ENCODE data around the gene OSER1.
"Not testable (repeated sequence)": the region's sequence is repeated elsewhere in the genome, so short reads cannot be mapped to it uniquely, and the experiment has no call there.

OSER1 gene

DNA sequence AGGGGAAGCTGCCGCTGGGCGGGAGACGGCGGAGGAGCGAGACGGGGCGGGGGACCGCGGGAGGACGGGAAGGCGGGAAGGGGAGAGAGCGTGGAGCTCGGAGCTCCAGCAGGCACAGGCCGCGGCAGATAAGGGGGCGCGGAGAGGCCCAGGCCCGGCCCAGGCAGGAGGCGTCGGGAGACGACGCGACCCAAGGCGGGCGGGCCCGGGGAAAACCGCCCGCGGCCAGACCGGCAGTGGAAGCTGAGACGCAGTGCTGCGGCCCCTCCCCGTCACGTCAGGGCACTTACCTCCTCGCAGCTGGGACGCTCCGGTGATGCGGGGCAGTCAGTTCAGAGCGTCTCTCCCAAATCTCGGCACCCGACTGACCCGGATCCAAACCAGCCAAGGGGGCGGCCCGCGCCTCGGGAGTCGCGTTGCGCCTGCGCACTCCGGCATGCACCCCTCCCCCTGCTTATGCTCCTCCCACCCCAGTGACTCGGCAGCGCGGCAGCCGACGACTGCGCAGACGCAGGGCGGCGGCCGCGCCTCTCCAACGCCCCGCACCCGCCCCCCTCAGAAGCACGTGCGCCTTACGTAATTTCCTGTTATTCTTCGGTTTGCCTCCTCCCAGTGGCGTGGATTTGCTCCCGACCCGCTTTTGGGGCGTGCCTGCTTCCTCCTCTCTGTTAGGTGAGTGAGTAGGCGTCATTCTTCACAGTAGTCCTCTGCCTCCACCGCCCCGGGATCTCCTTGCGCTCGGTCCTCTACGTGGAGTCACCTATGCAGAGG lies at the start of gene OSER1:
TSS of gene OSER1 (minus strand) at position 366 of the 771 bp plus-strand sequence. CDS start 3,814 bp downstream, outside the sequence.
- peak; percentile 90 to 96 for DNase-seq (ENCODE audit: low spot score in 2 of 2)
- Histone ChIP-seq H3K27me3 (ENCODE audit: low read depth) (no peaks in the 10 kb centered on the region), H3K4me3 (peak within 1 kb of the TSS; percentile 88), H3K36me3 (replicated peaks) (peaks cover 14% of the 10 kb centered on the region), H3K4me1 (peaks cover 25% of the 10 kb centered on the region), H3K9me3 (no peaks in the 10 kb centered on the region)
- in situ Hi-C loops (cut with MboI; ENCODE audit: low sequenced_read_pairs): loop anchor here (10.0 kb wide), 1 partner anchor 254 kb away; no protein-coding TSS in a partner anchor

DNA sequence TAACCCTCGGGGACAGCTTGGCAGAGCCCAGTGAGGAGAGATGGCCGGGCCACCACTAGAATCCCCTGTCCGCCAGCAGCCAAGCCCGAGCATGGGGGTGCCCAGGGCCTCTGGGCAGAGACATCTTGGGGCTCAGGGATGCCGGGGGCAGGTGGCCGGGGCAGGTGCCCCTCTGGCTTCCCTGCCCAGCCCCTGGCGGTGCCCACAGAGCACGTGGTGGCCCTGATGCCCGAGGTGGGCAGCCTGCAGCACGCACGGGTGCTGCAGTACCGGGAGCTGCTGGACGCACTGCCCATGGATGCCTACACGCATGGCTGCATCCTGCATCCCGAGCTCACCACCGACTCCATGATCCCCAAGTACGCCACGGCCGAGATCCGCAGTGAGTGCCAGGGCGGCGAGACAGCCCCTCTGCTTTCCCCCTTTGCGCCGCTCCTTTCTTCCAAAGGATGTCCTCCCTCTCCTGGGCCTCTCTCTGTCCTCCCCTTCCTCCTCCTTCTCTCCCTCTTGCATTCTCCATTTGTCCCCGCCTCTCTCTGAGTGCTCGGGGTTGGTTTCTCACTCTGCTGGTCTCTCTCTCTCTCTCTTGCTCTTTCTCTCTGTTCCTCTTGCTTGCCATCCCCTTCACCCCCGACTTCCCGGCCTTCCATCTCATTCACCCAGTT lies 47.8 kb upstream of the OSER1 start:
- in situ Hi-C loops (cut with MboI; ENCODE audit: low sequenced_read_pairs): no loop called here
- DNase-seq (ENCODE audit: low spot score in 2 of 2): no peak
- Histone ChIP-seq H3K4me3 (no peak overlapping the region), H3K9me3 (no peaks in the 10 kb centered on the region), H3K36me3 (replicated peaks) (no peaks in the 10 kb centered on the region), H3K27me3 (ENCODE audit: low read depth) (no peaks in the 10 kb centered on the region), H3K4me1 (no peaks in the 10 kb centered on the region)

DNA sequence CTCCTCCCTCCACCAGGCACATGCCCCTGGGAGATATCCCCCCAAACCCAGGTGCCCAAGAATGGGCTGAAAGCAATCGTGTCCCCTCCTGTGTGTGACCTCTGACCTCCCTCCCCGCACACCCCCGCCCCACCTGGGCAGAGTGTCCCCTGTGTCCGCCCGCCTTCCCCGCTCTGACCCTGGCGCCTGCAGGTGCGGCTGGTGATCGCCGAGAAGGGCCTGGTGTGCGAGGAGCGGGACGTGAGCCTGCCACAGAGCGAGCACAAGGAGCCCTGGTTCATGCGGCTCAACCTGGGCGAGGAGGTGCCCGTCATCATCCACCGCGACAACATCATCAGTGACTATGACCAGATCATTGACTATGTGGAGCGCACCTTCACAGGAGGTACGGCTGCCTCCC lies 46.4 kb upstream of the OSER1 start:
- in situ Hi-C loops (cut with MboI; ENCODE audit: low sequenced_read_pairs): no loop called here
- no peak overlapping the region for H3K4me3 ChIP-seq
- no peaks in the 10 kb centered on the region for H3K9me3 ChIP-seq
- H3K4me1 ChIP-seq: no peaks in the 10 kb centered on the region
- H3K27me3 ChIP-seq (ENCODE audit: low read depth): no peaks in the 10 kb centered on the region
- H3K36me3 ChIP-seq (replicated peaks): no peaks in the 10 kb centered on the region
- no peak for DNase-seq (ENCODE audit: low spot score in 2 of 2)

DNA sequence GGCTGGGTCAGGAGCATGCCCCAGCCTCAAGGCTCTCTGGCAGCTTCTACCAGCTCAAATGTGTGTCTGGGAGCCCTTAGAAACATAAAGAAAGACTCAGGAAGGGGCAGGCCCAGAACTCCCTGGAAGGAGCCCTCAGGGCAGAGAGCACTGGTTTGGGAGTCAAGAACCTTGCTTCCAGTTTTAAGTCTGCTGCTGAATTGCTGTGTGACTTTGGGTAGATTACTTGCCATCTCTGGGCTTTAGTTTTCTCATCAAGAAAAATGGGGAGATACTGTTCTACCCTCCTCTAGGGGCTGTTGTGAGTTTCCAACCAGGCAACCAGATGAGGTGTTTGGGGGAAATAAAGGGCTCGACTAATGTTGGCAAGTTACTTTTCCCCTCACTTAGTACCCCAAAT lies 45.4 kb upstream of the OSER1 start:
- Histone ChIP-seq H3K4me1 (no peaks in the 10 kb centered on the region), H3K4me3 (no peak overlapping the region), H3K27me3 (ENCODE audit: low read depth) (no peaks in the 10 kb centered on the region), H3K9me3 (no peaks in the 10 kb centered on the region), H3K36me3 (replicated peaks) (no peaks in the 10 kb centered on the region)
- in situ Hi-C loops (cut with MboI; ENCODE audit: low sequenced_read_pairs): no loop called here
- no peak for DNase-seq (ENCODE audit: low spot score in 2 of 2)

DNA sequence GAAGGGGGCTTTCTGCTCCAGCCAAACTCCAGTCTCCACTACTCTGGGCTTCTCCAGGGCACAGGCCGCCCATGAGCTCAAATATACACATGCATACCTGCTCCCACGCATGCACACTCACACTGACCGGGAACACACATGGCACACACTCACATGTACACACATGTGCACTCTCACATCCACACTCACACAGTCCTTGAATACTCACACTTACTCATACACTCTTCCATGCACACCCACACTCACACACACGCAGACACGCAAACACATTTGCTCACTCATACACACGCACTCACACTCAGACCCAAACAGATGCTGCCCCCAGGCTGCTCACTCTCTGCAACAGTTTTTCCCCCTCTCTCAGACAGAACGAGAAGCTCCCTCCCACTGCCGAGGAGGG lies 43.5 kb upstream of the OSER1 start:
- no peaks in the 10 kb centered on the region for H3K27me3 ChIP-seq (ENCODE audit: low read depth)
- DNase-seq (ENCODE audit: low spot score in 2 of 2): no peak
- H3K9me3 ChIP-seq: no peaks in the 10 kb centered on the region
- H3K36me3 ChIP-seq (replicated peaks): no peaks in the 10 kb centered on the region
- in situ Hi-C loops (cut with MboI; ENCODE audit: low sequenced_read_pairs): no loop called here
- no peak overlapping the region for H3K4me3 ChIP-seq
- H3K4me1 ChIP-seq: no peaks in the 10 kb centered on the region

DNA sequence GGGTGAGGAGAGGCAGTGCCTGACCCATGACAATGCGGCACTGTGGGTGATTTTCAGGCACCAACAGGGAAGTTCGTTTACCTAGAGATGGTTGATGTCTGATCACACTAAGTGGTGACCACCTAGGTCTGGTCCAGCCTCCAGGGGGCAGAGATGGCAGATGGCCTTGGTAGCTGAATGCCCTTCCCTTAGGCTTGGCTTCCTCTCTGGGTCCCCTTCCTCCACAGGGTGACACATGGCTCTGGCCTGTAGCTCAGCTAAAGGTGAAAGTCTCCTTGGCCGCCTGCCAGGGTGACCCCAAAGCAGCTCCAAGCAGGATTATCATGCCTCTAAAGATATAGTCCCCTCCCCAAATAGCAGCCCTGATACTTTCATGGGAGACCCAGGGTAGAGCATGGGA lies 43.0 kb upstream of the OSER1 start:
- Histone ChIP-seq H3K4me1 (no peaks in the 10 kb centered on the region), H3K4me3 (no peak overlapping the region), H3K36me3 (replicated peaks) (no peaks in the 10 kb centered on the region), H3K27me3 (ENCODE audit: low read depth) (no peaks in the 10 kb centered on the region), H3K9me3 (no peaks in the 10 kb centered on the region)
- in situ Hi-C loops (cut with MboI; ENCODE audit: low sequenced_read_pairs): no loop called here
- DNase-seq (ENCODE audit: low spot score in 2 of 2): no peak

DNA sequence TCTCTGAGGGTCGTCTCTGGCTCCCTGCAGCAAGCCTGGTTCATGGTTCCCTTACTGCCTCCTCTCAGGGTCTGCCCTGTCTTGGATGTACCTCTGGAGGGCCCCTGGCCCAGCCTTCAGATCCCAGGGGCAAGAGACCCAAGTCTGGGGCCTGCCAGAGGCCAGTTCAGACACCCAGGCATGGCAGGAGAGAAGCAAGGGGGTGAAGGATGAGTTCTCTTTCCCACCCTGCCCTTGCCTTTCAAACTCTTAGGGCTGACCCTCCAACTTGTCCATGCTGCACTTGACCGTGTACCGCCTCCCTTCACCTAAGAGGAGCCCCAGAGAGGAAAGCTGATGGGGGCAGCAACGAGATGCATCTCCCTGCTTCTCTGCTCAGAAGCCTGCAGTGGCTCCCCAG lies 40.7 kb upstream of the OSER1 start:
- Histone ChIP-seq H3K4me1 (no peaks in the 10 kb centered on the region), H3K4me3 (no peak overlapping the region), H3K9me3 (no peaks in the 10 kb centered on the region), H3K36me3 (replicated peaks) (no peaks in the 10 kb centered on the region), H3K27me3 (ENCODE audit: low read depth) (no peaks in the 10 kb centered on the region)
- DNase-seq (ENCODE audit: low spot score in 2 of 2): no peak
- in situ Hi-C loops (cut with MboI; ENCODE audit: low sequenced_read_pairs): no loop called here

DNA sequence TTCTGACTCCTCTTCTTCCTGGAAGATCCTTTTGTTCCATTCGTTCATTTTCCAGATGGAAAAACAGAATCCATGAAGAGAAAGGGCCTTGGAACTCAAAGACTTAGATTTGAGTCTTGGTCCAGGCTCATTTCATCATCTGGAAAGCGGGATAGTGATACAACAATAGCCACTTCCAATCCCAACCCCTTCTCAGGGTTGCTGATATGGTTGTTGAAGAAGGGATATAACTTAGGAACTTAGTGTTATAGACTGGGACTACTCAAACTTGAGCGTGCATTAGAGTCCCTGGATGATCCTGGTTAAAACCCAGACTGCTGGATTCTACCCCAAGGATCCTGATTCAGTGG lies 37.8 kb upstream of the OSER1 start:
- in situ Hi-C loops (cut with MboI; ENCODE audit: low sequenced_read_pairs): no loop called here
- H3K36me3 ChIP-seq (replicated peaks): no peaks in the 10 kb centered on the region
- H3K4me3 ChIP-seq: no peak overlapping the region
- no peaks in the 10 kb centered on the region for H3K4me1 ChIP-seq
- H3K27me3 ChIP-seq (ENCODE audit: low read depth): no peaks in the 10 kb centered on the region
- no peaks in the 10 kb centered on the region for H3K9me3 ChIP-seq
- DNase-seq (ENCODE audit: low spot score in 2 of 2): no peak

DNA sequence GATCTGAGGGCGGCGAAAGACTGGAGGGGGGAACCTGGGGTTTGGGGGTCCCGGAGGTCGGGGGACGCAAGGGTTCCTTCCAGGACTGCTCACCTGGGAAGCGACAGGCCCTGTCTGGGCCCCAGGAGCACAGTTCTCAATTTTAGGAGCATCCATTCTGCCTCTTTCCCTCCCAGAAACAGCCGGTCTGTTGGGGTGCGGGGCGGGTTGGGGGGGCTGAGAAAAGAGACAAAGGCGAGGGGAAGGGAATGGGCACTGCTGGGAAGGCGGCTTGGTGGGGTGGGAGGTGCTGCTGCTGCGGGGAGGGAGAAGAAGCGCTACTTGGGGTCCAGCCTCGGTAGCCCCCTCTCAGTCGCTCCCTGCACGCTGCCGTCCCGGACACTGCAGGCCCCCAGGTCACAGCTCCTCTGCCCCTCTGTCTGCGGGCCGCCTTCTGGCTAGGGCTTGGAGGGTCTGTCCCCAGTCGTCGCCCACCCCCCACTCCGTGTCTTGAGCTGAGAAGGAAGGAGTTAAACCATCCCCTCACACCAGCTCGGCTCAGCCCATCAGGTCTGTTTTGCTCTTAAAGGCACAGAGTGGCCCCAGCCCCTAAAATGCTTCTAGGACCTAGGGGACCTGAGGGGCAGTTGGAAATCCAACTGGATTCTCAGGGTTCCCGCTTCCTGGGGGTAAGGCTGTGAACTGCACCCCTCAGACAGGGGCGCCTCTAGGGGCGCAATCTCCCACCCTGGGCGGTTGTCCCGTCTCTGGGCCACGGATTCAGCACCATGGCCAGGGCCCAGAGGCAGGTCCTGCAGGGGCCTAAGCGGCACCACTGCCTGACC lies 37.2 kb upstream of the OSER1 start:
- Histone ChIP-seq H3K4me1 (no peaks in the 10 kb centered on the region), H3K36me3 (replicated peaks) (no peaks in the 10 kb centered on the region), H3K9me3 (no peaks in the 10 kb centered on the region), H3K4me3 (no peak overlapping the region), H3K27me3 (ENCODE audit: low read depth) (no peaks in the 10 kb centered on the region)
- DNase-seq (ENCODE audit: low spot score in 2 of 2): peak; percentile 7 to 76
- in situ Hi-C loops (cut with MboI; ENCODE audit: low sequenced_read_pairs): no loop called here

DNA sequence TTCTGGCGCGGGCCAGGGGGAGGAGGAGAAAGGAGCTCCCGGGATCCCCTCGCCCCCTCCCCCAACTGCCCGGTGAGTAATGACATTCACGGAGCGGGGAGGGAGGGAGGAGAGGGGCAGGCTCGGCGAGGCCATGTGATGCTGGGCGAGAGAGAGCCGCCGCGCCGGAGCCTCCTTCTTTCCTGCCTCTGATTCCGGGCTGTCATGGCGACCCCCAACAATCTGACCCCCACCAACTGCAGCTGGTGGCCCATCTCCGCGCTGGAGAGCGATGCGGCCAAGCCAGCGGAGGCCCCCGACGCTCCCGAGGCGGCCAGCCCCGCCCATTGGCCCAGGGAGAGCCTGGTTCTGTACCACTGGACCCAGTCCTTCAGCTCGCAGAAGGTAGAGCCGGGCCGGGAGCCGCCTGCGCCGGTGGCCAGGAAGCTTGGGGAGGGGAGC lies 36.6 kb upstream of the OSER1 start, which contains the start of gene GDAP1L1:
TSS of gene GDAP1L1 (plus strand) at position 178 of the 441 bp plus-strand sequence. CDS start at position 205, 27 bp downstream.
- H3K4me3 ChIP-seq: no peak within 1 kb of the TSS
- in situ Hi-C loops (cut with MboI; ENCODE audit: low sequenced_read_pairs): no loop called here
- no peaks in the 10 kb centered on the region for H3K9me3 ChIP-seq
- DNase-seq (ENCODE audit: low spot score in 2 of 2): no peak
- no peaks in the 10 kb centered on the region for H3K36me3 ChIP-seq (replicated peaks)
- no peaks in the 10 kb centered on the region for H3K27me3 ChIP-seq (ENCODE audit: low read depth)
- H3K4me1 ChIP-seq: no peaks in the 10 kb centered on the region

DNA sequence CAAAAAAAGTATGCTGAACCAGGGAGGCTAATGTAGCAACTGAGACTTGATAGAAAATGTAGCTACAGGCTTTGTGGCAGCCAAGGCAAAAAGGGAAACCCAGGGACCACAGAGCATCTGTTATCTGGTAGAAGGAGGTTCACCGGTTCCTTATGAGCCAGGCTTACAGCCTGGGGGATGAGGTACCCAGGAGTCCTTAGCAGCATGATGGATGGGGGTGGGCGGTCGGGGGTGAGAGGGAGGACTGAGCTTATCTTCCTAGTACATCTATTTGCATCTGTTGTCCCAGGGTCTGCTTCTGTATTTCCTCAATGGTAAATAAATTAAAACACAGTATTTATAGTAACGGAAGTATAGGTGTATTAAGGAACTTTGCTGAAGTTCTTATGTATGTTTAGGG lies 35.4 kb upstream of the OSER1 start:
- Histone ChIP-seq H3K27me3 (ENCODE audit: low read depth) (no peaks in the 10 kb centered on the region), H3K36me3 (replicated peaks) (no peaks in the 10 kb centered on the region), H3K4me1 (no peaks in the 10 kb centered on the region), H3K4me3 (no peak overlapping the region), H3K9me3 (no peaks in the 10 kb centered on the region)
- no peak for DNase-seq (ENCODE audit: low spot score in 2 of 2)
- in situ Hi-C loops (cut with MboI; ENCODE audit: low sequenced_read_pairs): no loop called here

DNA sequence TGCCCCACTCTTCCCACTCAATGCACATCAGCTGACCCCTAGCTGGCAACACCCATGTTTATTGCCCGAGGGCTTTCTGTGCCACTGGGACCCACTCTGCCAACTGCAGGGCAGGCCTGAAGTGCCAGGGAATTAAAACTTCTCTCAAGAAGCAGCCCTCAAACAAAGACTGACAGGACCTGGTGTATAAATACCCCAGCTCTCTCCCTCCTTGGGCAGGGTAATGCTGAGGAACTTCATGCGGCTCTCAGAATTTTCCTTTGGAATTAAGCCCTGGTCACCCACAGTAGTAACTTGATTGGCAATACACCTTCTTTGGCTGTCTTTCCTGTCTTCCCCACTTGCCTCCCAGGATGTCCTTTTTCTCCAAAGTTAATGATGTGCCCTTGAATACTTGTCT lies 31.2 kb upstream of the OSER1 start:
- H3K4me3 ChIP-seq: no peak overlapping the region
- no peaks in the 10 kb centered on the region for H3K36me3 ChIP-seq (replicated peaks)
- H3K27me3 ChIP-seq (ENCODE audit: low read depth): no peaks in the 10 kb centered on the region
- no peaks in the 10 kb centered on the region for H3K9me3 ChIP-seq
- in situ Hi-C loops (cut with MboI; ENCODE audit: low sequenced_read_pairs): no loop called here
- no peak for DNase-seq (ENCODE audit: low spot score in 2 of 2)
- H3K4me1 ChIP-seq: no peaks in the 10 kb centered on the region

DNA sequence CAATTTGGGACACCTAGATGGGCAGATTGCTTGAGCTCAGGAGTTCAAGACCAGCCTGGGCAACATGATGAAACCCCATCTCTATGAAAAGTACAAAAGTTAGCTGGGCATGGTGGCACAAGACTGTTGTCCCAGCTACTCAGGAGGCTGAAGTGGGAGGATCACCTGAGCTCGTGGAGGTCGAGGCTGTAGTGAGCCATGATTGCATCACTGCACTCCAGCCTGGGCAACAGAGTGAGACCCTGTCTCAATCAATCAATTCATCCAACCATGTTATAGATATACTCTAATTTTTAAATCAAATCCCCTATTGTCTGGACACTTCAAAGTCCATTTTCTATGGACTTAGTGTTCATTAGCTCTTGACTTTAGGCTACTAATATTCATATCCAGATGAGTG lies 26.3 kb upstream of the OSER1 start:
- H3K9me3 ChIP-seq; DNase-seq (ENCODE audit: low spot score in 2 of 2); H3K4me1 ChIP-seq; H3K27me3 ChIP-seq (ENCODE audit: low read depth); in situ Hi-C loops (cut with MboI; ENCODE audit: low sequenced_read_pairs); H3K36me3 ChIP-seq (replicated peaks); H3K4me3 ChIP-seq: not testable (repeated sequence)

DNA sequence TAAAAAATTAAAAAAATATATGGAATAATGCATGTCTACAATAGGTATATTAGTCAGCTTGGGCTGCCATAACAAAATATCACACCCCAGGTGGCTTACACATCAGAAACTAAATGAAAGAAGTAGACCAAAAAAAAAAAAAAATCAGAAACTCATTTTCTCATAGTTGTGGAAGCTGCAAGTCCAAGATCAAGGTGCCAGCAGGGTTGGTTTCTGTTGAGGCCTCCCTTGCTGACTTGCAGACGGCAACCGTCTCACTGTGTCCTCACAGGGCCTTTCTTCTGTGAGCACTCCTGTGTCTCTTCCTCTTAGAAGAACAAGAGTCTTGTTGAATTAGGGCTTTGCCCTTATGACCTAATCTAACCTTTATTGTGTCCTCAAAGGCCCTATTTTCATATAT lies 25.1 kb upstream of the OSER1 start:
- Histone ChIP-seq H3K9me3 (no peaks in the 10 kb centered on the region), H3K4me1 (no peaks in the 10 kb centered on the region), H3K4me3 (no peak overlapping the region), H3K27me3 (ENCODE audit: low read depth) (no peaks in the 10 kb centered on the region), H3K36me3 (replicated peaks) (no peaks in the 10 kb centered on the region)
- in situ Hi-C loops (cut with MboI; ENCODE audit: low sequenced_read_pairs): no loop called here
- no peak for DNase-seq (ENCODE audit: low spot score in 2 of 2)

All from HAP-1 (cell line).